Measurements from ENCODE around the gene RAB6B. TPM values are rescaled to one million over a fixed set of nuclear protein-coding genes. Genes with fewer than 3 reads are reported as not detected.

RAB6B gene
- total and polyA plus RNA-seq, 4 donors: 1.8 to 5.1 (median 3.2) TPM

DNA sequence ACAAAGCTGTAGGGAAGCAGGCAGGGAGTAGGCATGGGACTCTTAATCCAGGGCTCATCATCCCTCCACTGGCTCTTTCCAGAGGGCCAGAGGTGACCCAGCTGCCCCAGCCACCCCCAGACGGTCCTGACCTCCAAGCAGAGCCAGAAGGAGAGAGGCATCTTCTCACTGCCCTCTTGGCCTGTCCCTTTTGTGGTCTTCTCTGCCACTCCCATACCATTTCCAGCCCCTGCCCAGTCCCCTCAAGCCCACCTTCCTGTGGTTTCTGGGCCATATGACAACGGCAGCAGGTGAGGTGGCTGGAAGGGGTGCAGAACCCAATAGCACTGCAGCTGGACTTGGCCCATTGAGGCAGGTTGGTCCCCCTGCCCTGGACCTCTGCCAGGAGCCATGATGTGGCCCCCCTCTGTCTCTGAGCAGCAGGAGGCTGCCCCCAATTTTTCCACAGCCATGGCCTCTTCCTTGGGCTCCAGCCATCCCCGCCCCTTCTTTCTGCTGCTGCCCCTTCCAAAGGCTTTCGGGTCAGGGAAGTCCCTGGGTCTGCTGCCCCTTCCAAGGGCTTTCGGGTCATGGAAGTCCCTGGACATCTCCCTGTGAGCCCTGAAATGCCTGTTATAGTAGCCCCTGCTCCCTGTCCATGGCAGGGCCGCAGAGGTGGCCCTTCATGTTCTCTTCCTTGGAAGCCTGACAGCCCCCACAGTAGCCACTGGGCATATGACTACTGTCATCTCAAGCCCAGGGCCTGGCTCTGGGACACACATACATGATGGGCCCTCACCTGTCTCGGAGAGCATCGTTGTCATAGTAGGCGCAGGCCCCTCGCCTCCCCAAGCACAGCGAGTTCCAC, 39.5 kb upstream of the RAB6B start:
- Histone ChIP-seq H3K36me3 (ENCODE audit: control insufficient read depth in 4 of 4, insufficient read depth in 4 of 4, low read length in 4 of 4) (peaks cover 0 to 6% (median 0%) of the 10 kb centered on the region in 4 donors), H3K9me3 (ENCODE audit: control insufficient read depth in 4 of 4, insufficient read depth in 3 of 4, low read length in 3 of 4) (peaks cover 0 to 2% (median 0%) of the 10 kb centered on the region in 4 donors), H3K4me3 (no peak overlapping the region), H3K27me3 (ENCODE audit: control insufficient read depth in 3 of 3, insufficient read depth in 3 of 3, low read length in 2 of 3) (no peaks in the 10 kb centered on the region), H3K9ac (ENCODE audit: insufficient read depth in 1 of 2, low read length in 2 of 2) (no peak overlapping the region), H3K4me1 (ENCODE audit: control insufficient read depth in 5 of 5, insufficient read depth in 5 of 5, low read length in 5 of 5) (no peaks in the 10 kb centered on the region), H3K27ac (ENCODE audit: low read depth in 1 of 2, low read length in 1 of 2) (no peak overlapping the region)
- TF ChIP-seq, protein P1, sequence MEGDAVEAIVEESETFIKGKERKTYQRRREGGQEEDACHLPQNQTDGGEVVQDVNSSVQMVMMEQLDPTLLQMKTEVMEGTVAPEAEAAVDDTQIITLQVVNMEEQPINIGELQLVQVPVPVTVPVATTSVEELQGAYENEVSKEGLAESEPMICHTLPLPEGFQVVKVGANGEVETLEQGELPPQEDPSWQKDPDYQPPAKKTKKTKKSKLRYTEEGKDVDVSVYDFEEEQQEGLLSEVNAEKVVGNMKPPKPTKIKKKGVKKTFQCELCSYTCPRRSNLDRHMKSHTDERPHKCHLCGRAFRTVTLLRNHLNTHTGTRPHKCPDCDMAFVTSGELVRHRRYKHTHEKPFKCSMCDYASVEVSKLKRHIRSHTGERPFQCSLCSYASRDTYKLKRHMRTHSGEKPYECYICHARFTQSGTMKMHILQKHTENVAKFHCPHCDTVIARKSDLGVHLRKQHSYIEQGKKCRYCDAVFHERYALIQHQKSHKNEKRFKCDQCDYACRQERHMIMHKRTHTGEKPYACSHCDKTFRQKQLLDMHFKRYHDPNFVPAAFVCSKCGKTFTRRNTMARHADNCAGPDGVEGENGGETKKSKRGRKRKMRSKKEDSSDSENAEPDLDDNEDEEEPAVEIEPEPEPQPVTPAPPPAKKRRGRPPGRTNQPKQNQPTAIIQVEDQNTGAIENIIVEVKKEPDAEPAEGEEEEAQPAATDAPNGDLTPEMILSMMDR (IDR thresholded peaks at IDR 0.05; ENCODE audit: control extremely low read depth, extremely low read depth): no peak
- ATAC-seq (ENCODE audit: insufficient read depth, low FRiP score): no peak
- DNase-seq: no peak
- WGBS, 2 donors: 91 to 93% methylated on average over 10 to 11 of the region's 11 CpGs

- no peak overlapping the region for H3K27ac ChIP-seq (ENCODE audit: low read depth in 1 of 2, low read length in 1 of 2)
- peaks cover 0 to 2% (median 0%) of the 10 kb centered on the region in 4 donors for H3K9me3 ChIP-seq (ENCODE audit: control insufficient read depth in 4 of 4, insufficient read depth in 3 of 4, low read length in 3 of 4)
- TF ChIP-seq, protein P1 (IDR thresholded peaks at IDR 0.05; ENCODE audit: control extremely low read depth, extremely low read depth): no peak
- DNase-seq: no peak
- ATAC-seq (ENCODE audit: insufficient read depth, low FRiP score): no peak
- no peaks in the 10 kb centered on the region for H3K27me3 ChIP-seq (ENCODE audit: control insufficient read depth in 3 of 3, insufficient read depth in 3 of 3, low read length in 2 of 3)
- H3K4me1 ChIP-seq (ENCODE audit: control insufficient read depth in 5 of 5, insufficient read depth in 5 of 5, low read length in 5 of 5): no peaks in the 10 kb centered on the region
- WGBS, 2 donors: 73 to 77% methylated on average over 10 of the region's 10 CpGs
- peaks cover 0 to 6% (median 0%) of the 10 kb centered on the region in 4 donors for H3K36me3 ChIP-seq (ENCODE audit: control insufficient read depth in 4 of 4, insufficient read depth in 4 of 4, low read length in 4 of 4)
- no peak overlapping the region for H3K4me3 ChIP-seq
- no peak overlapping the region for H3K9ac ChIP-seq (ENCODE audit: insufficient read depth in 1 of 2, low read length in 2 of 2)
Measured at GRCh38 chr3:133934073-133934970, 38.6 kb upstream of the RAB6B start.

- no peak overlapping the region for H3K27ac ChIP-seq (ENCODE audit: low read depth in 1 of 2, low read length in 1 of 2)
- H3K36me3 ChIP-seq (ENCODE audit: control insufficient read depth in 4 of 4, insufficient read depth in 4 of 4, low read length in 4 of 4): peaks cover 0 to 6% (median 0%) of the 10 kb centered on the region in 4 donors
- TF ChIP-seq, protein P1 (IDR thresholded peaks at IDR 0.05; ENCODE audit: control extremely low read depth, extremely low read depth): no peak
- peaks cover 0 to 2% (median 0%) of the 10 kb centered on the region in 4 donors for H3K9me3 ChIP-seq (ENCODE audit: control insufficient read depth in 4 of 4, insufficient read depth in 3 of 4, low read length in 3 of 4)
- DNase-seq: no peak
- H3K4me3 ChIP-seq: no peak overlapping the region
- 85 to 86% methylated on average over 9 of the region's 9 CpGs for WGBS, 2 donors
- ATAC-seq (ENCODE audit: insufficient read depth, low FRiP score): no peak
- H3K27me3 ChIP-seq (ENCODE audit: control insufficient read depth in 3 of 3, insufficient read depth in 3 of 3, low read length in 2 of 3): no peaks in the 10 kb centered on the region
- no peak overlapping the region for H3K9ac ChIP-seq (ENCODE audit: insufficient read depth in 1 of 2, low read length in 2 of 2)
- peaks cover 0 to 2% (median 0%) of the 10 kb centered on the region in 5 donors for H3K4me1 ChIP-seq (ENCODE audit: control insufficient read depth in 5 of 5, insufficient read depth in 5 of 5, low read length in 5 of 5)
Measured at GRCh38 chr3:133933097-133934024, 37.7 kb upstream of the RAB6B start.
